ELF-1 (cell line): Measurements from ENCODE around the gene CCDC9B.

Experiments
- DNase-seq: peaks from one replicate; pipeline ENCODE4 v3.0.0-alpha.2; 2016; ENCODE audit warnings: low read depth, low spot score

CCDC9B gene

DNA sequence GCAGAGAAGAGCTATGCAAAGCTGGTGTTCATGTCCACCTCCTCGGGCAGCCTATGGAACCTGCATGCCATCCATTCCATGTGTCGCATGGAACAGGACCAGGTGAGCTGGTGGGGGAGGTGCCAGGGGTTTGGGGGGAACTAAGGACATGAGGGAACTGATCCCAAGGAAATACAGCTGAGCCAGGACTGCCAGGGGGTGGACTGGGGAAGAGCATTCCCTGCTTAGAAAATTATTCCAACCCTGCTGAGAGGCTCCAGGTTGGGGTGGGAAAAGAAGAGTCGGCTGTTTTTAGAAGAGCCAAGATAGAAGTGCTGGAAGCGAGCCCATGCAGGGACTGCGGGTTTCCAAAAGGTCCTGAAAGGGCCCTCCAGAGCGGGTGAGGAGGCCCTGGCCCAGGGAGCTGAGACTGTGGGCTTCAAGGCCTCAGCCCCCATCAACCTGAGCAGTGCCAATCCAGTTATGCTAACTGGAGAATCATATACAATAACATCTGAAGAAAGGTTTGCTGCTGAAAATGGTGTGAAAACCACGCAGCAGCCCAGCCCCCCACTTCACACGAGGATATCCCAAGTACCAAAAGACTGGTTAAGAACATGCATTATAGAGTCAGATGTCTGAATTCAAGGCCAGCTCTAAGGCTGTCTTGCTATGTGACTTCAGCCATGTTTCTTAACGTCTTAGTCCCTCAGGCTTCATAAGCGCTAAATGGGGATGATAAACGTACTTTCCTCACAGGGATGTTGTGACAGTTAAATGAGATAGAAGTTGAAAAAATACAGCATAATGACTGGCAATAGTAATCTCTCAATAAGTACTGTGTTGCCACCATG, 25.1 kb upstream of the CCDC9B start:
- DNase-seq: no peak

DNA sequence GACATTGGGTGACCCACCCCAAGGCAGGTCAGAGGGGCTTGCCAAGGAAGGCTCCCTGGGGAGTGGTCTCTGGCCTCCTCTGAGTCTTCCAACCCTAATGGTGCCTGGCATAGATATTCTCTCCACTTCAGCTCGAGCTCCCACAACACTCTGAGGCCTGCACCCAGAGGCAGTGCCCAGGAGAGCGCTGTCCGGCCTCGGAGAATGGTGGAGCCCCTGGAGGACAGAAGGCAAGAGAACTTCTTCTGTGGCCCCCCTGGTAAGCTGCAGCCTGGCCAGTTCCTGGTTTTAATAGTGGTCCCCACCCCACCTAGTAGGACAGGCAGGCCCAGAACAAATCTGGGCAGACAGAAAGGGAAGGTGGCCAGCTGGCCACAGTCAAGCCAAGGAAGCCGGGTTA, 24.3 kb upstream of the CCDC9B start:
- DNase-seq: no peak

DNA sequence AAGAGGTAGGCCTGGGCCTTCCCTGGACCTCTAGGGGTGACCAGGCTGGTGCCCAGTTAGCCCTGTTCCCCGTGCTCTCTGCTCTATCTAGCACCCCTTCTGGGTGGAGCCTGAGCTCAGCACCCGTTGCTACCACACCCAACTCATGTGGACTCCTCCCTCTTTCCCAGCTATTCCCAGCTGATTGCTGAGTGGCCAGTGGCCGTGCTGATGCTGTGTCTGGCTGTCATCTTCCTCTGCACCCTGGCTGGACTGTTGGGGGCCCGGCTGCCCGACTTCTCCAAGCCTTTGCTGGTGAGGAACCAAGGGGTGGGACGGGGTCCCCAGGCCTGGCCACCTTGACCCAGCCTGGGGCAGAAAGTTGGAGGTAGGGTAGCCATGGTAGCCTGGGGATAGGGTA, 23.5 kb upstream of the CCDC9B start:
- no peak for DNase-seq

DNA sequence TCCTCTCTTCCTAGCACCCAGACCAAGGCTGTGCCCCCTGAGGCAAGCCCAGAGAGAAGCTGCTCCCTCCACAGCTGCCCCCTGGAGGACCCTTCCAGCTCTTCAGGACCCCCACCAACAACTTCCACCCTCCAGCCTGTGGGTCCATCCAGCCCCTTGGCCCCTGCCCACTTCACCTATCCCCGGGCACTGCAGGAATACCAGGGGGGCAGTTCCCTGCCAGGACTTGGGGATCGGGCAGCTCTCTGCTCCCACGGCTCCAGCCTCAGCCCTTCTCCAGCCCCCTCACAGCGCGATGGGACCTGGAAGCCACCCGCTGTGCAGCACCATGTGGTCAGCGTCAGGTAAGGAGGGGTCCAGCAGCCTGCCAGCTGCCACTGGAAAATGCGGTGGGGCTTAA, 22.9 kb upstream of the CCDC9B start:
- no peak for DNase-seq

DNA sequence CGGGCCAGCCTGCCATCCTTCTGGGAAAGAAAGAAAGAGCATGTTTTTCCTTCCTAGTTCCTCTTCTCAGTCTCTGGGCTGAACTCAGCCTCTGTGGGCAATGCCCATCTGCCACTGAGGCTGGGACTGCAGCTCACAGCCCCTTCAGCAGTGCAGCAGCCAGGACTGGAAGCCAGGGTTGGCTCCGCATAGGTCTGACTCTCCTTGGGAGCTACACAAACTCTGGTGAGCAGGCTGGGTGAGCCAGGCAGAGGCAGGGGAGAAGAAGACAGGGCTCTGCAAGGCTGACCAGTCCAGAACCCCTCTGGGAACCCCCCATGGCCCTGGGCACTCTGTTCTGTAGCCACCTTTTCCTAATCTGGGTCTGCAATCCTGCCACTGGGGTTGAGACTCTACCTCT, 20.9 kb upstream of the CCDC9B start:
- no peak for DNase-seq

DNA sequence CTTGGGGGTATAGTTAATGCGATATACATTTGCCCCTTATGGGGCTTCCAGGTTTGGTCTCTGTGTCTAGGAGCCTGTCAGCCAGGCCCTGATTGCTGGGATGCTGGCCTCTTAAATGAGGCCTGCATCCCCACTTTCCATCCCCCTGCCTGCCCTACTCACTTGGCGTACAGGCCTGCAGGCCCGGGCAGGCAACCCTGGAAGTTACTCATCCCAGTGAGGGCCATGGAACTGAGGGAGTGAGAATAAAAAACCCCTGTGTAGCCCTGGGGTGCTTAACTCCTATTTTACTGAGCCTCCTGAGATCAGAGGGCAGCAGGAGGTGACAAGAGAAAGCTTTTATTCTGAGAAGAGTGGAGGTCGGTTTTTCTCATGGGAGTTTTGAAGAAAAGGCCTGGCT, 19.3 kb upstream of the CCDC9B start:
- no peak for DNase-seq

DNA sequence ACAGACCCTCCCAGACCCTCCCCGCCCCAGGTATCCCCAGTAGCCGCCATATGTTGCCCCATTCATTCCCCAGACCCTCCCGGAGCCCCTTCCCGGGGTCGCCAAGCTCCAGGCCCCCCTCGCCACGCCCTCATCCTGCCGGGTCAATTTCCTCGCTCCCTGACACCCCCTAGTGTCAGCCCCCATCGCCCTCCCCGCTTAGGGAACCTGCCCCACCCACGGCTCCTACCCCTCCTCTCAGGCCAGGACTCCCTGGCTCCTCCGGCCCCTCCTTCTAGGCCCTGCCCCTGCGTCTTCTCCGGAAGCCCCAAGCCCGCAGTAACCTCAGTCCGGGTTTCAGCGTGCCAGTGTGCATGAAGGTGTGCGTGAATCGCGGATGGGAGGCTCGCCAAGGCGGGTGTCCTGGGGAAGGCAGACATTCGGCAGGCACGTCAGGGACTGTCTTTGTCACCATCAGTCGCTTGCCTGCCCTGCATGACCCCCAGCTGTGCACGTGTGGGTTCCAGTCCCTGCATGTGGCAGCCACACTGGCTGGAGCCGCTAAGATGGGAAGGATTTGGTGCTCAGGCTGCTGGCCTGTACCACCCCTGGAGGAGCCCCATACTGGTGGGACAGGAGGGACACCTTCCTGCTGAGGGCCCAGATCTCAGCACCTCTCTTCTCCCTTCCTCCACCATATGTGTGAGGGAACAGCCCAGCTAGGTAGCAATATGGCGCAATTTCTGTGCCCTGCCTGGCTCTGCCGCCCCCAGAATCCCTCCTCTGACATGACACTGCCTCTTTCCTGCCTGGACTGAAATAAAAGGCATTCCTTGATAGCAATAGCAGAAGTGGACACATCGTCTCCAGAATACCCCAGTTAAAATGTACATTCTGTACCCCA, 18.0 kb upstream of the CCDC9B start:
- DNase-seq: no peak

DNA sequence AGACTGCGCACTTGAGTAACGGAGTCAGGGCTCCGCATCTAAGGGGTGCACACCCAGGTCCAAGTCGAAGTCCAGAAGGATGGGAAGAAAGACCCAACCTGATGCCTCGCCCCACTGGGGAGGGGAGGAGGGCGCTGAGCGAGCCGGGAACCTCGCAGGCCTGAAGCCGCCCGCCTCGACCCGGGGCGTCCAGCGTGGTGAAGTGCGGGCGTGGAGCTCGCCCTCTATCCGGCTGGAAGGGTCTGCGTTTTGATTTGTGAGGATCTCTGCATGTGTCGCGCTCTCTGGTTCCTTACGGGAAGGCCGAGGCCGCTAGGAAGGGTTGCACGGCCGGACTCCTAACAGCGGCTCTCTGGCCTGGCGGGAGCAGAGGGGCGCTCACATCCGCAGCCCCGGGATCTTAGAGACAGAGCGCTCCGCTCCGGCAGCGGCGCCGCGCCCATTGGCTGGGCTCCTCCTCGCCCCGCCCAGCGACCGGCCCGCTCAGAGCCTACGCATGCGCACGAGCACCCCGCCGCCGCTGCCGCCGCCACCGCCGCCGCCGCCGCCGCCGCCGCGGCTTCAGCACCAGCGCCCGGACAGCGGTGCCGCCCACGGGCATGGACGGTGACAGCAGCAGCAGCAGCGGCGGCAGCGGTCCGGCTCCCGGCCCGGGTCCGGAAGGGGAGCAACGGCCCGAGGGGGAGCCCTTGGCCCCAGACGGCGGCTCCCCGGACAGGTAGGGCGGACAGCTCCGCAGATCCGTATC, 17.2 kb upstream of the CCDC9B start, which contains the start of gene DISP2:
TSS of gene DISP2 (plus strand) at position 497 of the 748 bp plus-strand sequence. CDS start at position 600, 103 bp downstream.
- peak; percentile 88 for DNase-seq

DNA sequence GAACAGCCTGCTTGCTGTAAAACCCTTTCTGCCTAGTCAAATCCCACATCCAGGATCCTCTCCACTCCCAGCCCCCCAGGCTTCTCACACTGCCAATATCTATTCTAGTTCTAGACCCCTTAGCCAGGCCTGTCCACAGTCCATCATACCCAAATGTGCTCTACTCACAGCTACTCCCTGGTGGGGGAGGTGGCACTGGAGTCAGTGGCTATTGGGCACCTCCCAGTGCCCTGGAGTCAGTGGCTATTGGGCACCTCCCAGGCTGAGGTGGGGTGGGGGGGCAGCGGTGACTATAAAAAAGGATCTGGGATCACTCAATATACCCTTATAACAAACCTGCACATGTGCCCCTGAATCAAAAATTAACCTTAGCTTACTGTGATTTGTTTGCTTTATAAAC, 16.5 kb upstream of the CCDC9B start:
- no peak for DNase-seq

DNA sequence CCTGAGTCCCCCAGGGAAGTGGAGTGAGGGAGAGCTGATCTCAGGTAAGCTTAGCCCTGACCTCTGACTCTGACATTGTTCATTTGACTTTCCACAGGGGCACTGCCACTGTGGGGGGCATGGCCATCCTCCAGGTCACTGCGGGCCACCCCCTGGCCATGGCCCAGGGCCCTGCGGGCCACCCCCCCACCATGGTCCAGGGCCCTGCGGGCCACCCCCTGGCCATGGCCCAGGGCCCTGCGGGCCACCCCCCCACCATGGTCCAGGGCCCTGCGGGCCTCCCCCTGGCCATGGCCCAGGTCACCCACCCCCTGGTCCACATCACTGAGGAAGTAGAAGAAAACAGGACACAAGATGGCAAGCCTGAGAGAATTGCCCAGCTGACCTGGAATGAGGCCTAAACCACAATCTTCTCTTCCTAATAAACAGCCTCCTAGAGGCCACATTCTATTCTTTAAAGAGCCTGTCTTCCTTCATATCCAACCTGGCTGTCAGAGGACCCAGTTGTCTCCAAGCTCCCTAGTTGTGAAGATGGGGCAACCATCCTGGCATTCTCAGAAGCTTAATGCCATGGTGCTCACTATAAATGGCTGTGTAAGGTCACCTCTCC, 15.3 kb upstream of the CCDC9B start:
- DNase-seq: no peak

DNA sequence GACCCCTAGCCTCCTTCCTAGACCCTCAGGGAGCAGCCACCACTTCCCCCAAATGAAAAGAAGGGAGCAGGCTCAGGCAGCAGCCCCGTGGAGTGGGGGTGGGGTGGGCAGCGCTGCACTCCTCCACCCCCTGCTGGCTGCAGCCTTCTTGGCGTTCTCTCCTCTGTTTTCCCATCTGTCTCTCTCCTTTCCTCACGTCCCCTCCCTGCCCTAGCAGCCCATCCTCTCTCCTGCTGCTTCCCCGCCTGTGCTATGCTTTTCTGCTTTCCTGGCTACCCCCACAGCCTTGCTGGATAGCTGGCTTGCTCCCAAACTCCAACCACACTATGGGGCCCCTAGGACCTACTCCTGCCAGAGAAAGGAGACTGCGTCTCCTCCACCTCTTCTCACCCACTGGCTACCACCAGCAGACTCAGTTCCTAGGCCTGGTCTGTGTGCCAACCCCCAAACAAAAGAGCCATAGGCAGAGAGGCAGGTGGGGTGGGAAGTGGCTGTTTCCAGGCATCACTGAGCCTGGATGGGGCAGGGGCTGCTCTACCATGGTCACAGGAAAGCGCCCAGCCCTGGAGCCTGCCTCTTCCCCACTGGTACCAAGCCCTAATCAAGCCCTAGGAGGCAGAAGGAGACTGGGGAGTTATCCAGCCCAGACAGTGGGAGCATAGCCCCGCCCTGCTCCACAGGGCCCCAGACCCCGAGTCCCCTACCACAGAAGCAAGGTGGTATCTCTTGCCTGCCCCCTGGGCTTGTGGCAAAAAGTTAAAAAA, 13.9 kb upstream of the CCDC9B start:
- DNase-seq: peak; percentile 76

DNA sequence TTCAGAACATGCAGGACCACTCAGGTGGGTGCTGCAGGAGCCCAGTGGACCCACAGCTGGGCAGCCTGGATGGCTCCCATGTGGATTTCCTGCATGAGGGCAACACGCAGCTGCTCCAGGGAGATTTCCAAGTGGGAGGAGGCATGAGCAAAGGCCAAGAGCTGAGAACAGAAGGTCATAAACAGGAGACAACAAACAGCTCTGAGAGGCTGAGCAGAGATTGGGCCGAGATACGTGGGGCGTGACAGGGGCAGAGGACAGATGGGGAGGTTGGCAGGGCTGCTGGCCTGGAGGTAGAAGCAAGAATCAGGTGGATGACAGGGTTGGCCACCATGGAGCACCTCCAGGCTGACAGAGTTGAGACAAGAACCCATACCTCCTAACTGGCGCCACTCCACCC, 13.0 kb upstream of the CCDC9B start:
- no peak for DNase-seq

DNA sequence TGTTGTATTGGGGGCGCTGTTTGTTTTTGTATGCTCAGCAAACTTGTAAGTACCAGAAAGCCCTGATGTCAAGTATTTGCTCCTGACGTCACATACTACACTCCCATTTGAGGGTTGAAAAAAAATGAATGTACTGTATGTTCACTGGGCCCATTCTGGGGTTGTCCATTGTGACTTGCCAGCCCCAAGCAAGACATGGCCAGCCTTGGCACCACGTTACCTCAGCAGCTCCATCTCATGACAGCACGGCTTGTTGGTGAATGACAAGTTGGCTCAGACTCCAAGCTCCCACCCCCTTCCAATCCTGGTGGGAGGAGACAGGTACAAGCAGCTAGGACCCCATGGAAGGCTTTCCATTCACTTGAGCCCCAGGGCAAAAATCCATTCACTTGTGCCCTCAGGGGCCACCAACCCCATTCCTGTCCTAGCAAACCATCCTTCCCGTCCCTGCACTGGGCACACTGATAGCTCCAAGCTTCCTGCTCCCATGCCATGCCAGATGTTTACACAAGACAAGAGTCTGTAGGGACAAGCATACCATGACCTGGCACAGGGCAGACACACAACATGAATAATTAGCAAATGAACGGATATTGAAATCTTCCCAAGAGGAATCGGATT, 11.7 kb upstream of the CCDC9B start:
- DNase-seq: no peak

DNA sequence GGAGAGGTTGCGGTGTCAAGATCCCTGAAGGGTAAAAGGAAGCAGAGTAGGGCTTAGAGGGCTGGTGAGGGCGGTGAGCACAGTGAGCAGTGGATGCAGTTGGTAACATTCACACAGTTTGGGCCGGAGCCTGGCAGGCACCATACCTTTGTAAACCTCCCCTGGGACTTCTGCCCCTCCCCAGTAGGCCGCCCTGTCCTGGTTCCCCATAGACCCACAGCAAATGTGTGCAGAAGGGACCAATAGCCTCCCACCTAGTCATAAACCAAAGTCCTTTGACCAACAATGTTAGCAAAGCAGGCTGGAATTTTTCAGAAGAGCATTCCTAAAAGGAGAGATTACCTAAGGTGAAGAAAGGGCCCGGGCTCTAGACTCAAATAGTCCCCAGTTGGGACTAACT, 8.4 kb upstream of the CCDC9B start:
- no peak for DNase-seq

DNA sequence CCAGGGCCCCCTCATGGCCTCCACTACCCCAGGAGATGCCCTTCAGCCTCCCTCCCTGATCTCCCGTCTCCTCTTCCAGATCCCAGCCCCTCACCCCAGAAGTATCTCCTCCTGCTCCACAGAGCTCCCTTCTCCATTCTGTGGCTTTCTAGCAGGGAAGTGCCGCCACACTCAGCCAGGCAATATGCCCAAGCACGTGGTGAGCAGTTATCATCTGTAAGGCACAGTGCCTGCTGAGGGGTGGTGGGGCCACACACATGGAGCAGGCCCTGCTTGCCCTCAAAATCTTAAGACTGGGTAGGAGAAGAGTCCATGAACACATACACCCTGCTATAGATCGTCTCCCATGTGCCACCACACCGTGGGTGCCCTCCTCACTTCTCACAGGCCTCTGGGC, 7.7 kb upstream of the CCDC9B start:
- DNase-seq: no peak

DNA sequence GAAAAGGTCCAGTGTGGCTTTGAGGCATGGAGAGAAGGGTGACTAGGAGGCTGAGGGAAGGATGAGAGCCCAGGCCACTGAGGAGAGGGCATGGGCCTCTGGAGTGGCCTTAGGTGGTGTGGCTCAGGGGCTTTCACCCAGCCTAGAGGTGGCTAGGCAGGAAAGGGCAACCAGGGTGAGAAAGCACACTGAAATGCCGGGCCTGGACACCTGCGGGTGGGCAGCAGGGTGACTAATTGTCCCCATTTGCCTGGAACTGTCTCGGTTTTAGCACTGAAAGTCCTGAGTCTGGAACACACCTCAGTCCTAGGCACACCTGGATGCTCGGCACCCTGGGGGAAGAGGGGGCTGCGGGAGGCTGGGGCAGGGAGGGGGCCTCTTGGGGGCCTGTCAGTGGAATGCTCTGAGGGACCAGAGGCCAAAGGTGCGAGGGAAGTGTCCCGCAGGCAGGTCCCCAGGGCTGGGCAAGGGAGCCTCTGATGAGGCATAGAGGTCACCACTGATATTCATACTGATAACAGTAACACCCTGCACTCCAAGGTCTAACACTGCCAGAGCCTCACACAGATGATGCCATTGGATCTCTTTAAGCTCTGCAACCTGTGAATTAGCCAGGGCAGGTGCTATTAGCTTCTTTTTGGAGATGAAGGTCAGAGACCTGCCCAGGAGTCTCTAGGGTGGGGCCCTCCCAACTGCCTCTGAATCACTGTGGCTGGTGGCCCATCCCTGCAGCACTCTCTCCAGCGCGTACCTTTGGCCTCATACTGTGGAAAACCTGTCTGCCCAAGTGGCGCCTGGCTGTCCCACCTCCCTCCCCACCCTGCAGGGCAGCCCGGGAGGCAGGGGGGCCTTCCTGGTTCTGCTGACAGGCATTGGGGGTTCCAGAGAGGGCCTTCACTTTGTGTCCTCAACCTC, 7.1 kb upstream of the CCDC9B start:
- DNase-seq: no peak

DNA sequence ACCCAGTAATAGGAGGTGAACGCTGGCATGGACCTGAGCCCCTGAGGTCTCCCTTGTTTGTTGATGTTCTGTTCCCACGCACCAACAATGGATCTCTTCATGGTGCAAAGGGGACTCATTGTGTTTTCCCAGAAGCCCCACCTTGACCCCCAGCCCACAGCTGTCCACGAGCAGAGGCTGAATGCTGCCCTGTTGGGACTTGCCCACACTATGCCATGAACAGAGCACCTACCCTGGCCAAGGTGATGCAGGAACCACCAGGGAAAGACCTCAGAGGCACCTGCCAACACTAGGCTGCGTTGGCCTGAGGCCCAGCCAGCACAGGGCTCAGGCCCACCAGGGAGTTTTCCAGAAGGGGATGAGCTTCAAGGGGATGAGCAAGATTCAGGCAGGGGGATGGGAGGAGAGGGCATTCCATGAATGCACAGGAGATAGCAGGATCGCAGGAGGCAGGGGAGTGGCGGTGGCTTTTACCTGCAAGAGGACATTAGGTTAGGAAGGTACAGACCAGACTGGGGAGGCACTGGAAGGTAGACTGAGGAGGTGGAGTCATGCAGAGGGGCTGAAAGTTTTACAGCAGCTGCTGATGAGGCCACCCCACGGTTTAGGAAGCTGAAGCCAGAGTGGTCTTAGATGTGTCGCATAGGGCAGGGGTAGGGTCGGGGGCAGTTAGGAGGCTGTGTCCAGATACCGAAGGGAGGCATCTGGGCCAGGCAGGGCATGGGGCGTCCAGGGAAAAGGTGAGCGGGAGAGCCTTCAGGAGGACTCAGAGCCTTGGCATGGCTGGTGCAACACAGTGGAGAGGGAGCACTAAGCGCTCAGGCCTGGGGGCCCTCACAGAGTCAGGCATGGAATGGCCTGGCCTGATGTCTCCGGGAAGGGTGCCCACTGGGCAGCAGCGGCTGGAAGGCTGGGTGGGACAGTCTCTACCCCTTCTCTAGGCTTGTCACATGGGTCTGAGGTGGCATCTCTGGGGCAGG, 6.1 kb upstream of the CCDC9B start:
- no peak for DNase-seq
